Peyer's patch (tissue), 4 donors: Measurements from ENCODE around the gene LRCH2.

Experiments used
- CTCF ChIP-seq, 6 experiments: fragments of 450-650 bp in 4 of 6; fragments of 200-600 bp in 2 of 6; sonication (generic) in 1 of 6; IDR thresholded peaks; one replicate each; pipeline ENCODE4 v1.5.1; 2017 to 2019; ENCODE audit warnings: antibody characterized with exemption in 6 of 6, mild to moderate bottlenecking in 3 of 6, moderate library complexity in 1 of 6
- POLR2A ChIP-seq, 2 donors: fragments of 450-650 bp; IDR thresholded peaks; one replicate each; pipeline ENCODE4 v1.5.1; 2017; ENCODE audit warnings: antibody characterized with exemption in 2 of 2, mild to moderate bottlenecking in 2 of 2, moderate library complexity in 2 of 2

- no peak for TF ChIP-seq CTCF (IDR thresholded peaks at IDR 0.05)
- TF ChIP-seq POLR2A (IDR thresholded peaks at IDR 0.05), result no peak
Observed at GRCh38 chrX:115232933-115233496, 881 bp downstream of the LRCH2 start.
